ENCODE data around the gene WWTR1.

WWTR1 gene

DNA sequence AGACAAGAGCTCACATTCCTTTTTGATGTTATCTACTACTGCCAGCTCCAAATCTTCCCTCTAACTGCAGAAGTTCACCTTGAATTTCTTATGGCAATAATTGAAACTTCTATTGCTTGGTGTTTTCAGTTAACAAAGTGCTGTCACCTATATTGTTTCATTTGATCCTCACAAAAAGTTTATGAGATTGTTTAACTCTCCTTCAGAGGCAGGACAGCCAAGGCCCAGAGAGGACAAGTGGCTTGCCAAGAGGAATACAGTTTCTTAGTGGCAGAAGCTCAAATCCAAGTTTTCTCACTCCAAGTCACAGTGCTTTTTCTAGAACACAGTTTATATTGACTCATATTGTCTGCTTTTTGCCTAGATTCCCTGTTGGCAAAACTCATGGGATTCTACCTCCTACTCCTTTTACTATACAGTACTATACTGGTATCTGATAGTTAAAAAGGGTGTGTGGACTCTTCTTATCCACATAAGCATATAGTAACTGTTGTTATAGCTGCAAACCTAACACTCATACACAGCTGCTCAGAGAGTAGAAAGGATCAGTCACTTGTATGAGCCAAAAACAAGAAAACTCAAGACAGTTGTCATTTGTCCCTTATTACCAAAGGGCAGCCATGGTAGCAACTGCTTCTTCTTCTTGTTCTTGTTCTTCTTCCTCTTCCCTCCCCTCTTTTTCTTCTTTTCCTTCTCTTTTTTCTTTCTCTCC is 167.4 kb downstream of the WWTR1 start:
- DNase-seq: no peak

DNA sequence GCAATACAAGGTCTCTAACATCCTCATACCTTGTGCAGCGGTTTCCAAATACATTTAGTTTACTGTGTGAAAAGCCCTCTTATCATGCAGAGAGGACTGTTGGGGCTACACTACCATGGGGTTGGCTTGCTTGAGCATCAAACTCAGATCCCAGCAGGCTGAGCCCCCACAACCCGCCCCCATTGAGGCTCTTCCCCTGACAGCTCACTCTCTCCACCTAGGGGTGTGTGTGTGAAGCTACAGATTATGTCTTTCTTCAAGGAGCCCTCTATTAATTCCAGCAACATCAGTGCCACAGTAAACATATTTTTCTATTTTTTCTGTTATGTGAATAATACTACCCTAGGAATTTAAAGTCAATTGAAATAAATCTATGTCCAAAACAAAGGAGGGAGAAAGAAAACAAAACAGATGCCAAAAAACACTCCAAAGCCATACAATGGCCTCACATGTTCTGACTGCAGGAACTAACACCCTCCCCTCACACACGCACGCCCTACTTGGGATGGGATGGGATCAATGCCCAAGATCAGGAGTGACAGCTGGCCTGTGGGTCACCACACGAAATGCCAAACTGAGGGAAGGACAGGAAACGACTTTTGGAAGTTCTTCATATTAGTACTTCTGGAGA is 168.7 kb downstream of the WWTR1 start:
- DNase-seq: no peak

DNA sequence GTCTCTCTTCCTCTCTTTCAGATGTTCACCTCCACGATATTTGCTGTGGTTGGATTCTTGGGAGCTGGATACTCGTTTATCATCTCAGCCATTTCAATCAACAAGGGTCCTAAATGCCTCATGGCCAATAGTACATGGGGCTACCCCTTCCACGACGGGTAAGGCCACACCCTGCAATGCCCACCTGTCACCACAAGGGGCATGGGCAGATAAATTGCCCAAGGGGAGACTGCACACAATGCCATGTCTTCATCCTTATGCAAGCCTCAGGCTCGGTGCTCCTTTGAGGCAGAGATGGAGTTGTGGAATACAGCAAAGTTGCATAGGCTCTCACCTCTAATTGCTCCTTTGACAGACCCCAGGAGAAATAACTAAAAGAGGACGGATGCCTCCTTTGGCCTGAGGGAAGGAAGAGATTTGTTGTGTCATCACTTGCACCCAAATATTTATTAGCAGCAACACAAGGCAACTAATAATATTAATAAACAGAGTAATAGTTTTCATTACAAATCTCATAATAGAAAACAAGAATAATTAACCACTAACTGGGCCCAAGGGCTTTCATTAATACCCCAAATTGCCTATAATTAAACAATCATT is 170.1 kb downstream of the WWTR1 start:
- peak in 1 of 2 donors; percentile 10 for DNase-seq

DNA sequence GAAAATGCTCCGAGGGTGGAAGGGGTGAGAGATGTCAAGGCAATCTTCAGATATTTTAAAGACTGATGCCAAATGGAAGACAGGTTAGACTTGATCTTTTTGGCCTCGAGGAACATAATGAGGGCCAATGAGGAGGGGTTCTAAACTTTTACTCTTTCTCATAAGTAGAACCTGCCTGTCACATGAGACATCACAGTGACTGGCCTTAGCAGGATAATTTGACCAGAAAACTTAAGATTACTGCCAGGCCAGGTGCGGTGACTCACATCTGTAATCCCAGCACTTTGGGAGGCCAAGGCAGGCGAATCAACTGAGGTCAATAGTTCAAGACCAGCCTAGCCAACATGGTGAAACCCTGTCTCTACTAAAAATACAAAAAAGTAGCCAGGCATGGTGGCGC is 171.1 kb downstream of the WWTR1 start:
- no peak for DNase-seq

DNA sequence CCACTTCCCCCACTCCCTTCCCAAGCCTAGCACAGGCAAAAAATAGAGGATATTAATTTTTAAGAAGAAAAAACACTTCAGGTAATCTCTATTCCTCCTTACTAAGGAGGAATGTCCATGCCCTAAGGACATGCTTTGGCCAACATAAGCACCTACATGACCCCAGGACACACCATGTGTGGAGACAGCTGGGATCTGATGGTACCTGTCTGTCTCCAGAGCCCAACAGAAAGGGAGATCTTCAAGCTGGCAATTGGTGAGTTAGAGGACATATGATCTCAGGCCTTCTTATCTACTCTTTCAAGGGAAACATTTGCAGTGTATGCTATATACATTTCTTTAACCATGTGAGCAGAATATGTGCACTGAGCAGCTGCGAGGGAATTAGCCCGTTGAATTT is 176.3 kb downstream of the WWTR1 start:
- no peak for DNase-seq

DNA sequence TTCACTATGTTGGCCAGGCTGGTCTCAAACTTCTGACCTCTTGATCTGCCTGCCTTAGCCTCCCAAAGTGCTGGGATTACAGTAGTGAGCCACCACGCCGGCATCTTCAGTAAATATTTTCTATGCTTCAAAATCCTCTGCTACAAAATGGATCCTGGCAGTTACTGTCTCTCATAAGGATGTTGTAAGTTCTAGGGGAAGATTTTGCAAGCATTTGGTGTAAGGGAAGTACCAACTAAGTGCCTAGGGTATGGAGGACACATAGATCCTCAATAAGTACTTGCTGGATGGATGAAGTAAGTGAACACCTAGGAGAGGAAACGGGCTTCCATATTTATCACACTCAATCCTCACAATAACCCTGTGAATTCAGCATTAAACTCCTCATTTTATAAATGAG is 176.8 kb downstream of the WWTR1 start:
- DNase-seq: no peak

DNA sequence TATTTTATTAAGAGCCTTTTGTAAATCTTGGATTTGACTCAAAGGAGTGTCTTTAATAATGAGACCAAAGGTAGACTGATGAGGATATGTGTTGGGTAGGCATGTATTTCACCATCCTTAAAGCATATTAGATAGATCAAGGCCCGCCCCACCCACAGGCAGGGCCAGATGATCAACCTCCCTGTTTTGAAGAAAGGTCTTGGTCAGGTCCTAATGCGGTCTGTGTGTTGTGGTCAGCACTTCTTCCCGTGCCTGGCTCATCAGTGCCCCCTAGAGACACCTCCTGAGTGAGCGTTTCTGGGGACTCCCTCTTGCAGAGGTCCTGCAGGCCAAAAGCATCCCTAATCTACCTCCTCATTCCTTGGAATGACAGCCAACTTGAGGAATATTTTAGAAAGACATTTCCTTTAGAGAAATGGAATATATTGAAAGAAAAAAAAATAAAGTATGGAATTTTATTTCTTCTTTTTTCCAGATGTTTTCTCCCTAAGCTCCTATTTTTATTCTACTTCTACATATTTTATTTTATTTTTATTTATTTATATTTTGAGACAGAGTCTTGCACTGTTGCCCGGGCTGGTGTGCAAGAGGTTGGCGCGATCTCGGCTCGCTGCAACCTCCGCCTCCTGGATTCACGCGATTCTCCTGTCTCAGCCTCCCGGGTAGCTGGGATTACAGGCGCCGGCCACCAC is 177.4 kb downstream of the WWTR1 start:
- DNase-seq: peak; percentile 23 to 59

DNA sequence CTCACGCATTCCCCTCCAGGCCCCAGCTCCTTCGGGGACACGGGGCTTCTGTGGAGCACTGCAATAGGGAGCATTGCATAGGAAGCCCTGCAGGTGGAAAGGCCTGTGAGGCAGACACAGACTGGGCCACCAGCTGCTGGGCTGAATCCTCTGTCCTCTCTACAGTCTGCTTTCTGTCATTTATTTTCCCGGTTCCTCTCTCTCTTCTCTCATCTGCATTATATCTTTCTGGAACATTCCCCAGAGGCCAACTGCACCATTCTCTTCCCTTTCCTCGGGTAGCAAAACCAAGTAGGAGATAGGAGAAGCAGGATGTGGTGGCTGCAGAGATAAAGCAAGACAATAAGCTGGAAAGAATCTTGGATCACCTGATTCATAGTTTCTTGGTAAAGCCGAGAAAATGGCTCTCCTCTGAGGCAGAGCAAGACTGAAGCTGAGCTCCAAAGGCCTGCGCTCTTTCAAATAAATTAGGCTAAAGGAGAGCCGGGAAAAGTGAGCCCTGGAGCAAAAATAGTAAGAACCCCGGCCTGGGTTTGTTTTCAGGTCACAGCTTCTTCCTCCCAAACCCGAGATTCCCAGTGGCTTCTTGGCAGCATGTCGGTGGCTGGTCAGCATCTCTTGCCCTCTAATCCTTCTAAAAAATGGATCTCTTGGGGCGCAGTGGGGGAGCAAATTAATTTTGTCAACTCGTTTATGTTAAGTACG is 178.1 kb downstream of the WWTR1 start:
- no peak for DNase-seq

DNA sequence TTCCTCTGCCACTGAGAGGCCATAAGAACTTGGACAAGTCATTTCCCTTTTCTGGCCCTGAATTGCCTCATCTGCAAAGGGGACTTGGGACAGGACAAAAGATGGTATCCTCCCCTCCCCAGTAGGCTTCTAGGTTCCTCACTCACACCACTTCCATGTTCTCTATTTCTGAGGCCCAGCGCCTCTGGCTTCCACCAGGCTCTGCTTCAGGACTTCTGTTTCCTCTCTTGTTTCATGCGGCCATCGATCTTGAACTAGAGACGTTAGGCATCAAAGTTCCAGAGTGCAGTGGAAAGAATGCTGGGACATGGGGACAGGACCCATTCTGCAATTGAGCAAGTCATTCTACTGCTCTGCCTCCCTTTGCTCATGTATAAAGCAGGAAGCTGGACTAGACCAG is 181.6 kb downstream of the WWTR1 start:
- peak in 1 of 2 donors; percentile 19 for DNase-seq

DNA sequence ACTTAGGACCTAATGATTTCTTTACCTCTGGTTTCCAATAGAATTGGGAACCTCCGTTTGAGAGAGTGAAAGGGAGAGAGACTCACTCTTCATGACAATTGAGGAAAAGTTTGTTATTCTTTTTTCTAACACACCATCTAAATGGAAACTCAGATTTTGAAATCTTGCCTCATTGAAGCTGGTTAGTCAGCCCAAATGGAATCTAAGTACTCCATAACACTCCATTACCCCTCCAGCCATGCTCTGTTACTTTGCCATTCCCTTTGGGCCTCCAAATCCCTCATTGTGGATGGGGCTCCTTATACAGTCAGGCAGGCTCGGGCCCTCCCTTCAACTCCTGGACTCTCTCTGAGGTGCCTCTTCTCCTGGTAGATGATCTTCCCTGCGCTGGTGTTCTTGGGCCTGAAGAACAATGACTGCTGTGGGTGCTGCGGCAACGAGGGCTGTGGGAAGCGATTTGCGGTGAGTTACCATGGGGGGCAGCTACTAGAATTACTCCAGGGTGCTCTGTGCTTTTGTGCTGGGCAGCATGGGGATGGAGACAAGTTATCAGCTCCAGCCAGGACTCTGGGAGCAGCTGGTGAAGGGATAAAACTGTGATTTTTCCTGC is 182.3 kb downstream of the WWTR1 start:
- DNase-seq: no peak

DNA sequence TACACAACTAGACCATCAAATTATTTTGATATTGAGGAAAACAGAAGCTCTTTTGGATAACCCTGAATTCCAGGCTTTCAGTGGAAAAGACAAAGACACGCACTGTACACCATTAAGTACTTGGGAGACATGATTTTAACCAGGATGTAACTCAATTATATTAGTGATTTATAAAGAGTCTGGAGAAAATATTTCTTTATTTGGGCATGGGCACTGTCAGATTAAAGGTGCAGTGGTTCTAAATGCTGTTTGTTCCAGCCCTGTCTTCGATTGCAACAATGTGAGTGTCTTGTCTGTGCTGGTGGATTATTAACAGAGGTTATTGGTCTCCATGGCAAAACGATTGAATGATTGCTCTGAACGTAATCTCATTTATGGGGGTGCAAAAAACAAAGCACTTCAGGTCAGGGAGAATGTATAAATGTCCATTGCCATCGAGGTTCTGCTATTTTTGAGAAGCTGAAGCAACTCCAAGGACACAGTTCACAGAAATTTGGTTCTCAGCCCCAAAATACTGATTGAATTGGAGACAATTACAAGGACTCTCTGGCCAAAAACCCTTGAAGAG is 183.5 kb downstream of the WWTR1 start, which contains the start of gene TM4SF4:
Gene TM4SF4, plus strand, starts transcription at position 448 of the 568 bp plus-strand sequence. CDS start 181 bp downstream, outside the sequence.
- DNase-seq: no peak

DNA sequence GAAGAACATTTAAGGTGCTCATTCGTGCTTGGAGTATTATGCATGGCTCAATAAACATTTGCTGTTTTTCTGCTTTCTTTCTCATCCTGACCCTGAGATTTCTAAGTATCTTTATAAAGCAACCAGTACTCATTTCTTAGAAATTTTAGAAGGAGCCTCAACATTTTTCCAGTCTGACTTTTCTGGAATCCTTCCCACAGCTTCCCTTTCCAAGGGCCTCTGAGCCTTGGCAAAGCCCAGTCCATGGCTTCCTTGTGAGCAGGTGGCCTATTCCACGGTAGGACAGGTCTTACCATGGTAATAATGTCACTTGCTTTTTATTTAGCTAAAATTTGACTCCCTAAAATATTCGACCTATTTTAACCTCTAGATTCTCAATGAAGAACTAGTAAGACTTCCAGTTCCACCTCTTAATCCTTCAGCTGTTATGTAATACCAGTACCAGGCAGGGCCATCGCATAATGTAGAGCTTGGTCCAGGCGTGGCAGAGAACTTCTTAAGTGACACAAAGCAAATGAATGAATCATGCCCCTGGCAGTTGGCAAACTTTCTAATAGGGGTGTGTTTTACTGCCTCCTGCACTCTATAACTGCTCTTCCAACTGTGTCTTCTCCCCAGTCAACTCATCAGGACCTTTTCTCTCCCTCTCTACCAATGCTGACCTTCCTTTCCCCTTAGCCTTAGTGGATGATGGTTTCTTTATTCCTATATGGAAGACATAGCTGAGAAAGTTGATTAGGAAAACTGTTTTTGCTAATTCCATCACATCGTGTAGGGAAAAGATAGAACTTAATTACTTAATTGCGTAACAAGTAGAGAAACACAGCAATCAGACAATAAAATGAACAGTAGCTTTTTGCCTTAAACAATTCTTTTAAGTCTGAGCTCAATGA is 184.2 kb downstream of the WWTR1 start:
- peak in 1 of 2 donors; percentile 52 for DNase-seq

DNA sequence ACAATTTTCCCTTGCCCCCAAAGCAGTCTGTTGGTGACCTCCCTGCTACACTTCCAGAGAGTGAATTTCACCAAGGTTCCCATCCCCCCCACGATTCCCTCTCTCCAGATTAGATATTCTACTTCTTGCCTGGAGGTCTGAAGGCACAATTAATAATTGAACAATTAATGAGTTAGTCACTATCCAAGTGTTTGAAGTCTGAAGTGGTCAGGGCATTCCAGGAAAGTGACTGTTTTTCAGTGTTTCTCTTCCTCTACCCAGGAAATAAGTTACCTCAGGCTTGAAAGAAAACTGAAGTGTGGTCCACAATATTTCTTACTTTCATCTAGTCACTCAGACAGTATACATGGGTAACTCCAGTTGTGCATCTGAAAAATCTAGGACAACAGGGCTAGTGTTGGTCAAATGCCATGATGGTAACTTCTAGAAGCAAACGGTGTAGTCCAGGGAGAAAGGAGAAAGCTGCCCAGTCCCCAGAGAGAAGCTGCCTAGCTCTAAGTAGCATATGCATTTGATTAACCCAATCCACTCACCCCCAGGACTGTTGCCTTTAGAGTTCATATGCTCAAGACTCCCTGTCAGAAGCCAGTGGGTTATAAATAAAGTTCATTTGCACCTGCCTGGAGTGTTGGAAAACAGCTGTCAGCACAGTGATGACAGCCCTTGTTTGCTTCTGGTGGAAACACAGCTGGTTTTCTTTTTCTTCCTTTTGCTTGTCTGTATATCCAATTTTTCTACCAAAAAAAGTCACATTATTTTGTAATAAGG is 185.6 kb downstream of the WWTR1 start:
- no peak for DNase-seq

DNA sequence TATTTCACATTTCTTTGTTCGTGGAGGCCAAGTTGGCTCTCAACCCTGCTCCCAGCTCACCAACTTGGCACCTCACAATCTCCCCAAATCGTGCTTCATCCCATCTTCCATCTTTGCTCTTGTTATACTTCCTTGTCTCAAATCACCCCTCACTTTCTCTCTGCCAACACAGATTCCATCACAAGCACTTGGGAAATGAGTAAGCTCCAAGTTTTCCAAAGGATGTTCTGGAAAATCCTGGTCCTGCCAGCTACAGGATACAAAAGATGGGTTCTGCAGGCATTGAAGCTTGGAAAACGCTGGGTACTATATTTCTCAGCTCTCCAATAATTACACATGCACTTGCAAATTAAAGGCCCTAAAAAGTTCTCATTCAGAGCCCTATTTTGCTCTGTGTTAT is 187.4 kb downstream of the WWTR1 start:
- no peak for DNase-seq

DNA sequence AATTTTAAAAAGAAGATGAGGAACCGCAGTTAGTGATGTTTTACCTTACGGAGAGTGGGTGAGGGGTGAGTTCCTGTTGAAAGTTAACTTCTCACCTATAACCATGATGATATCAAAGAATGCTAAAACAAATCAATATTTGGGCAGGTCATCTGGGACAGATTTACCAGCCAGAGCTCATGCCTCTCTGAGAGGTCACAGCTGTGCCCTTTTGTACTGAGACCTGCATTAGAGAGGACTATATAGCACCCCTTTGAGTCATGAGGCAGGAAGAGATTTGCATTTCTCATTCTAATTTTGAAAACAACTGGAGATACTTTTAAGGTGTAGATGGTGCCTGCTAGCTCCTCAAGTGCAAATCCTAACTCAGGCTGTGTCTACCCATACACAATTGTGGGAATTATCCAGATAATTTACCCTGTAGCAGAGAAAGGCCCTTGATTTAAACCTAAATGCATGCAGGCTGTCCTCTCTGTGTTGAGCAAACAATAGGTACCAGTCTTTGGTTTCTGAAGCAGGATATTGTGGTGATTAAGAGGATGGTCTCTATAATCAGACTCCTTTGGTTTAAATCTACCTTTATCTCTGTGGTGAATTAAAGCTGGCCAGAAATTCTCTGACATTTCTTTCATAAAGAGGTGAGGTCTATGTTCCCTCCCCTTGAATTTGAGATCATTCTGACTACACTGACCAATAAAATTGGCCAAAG is 189.2 kb downstream of the WWTR1 start:
- no peak for DNase-seq
